ENCODE data around the gene OR6P1. TPM values are rescaled to one million over a fixed set of nuclear protein-coding genes. Genes with fewer than 3 reads are reported as not detected.

The OR6P1 gene
- not detected for total RNA-seq

GRCh38 chr1:158570480-158570879, at the start of gene OR6P1:
Gene OR6P1, minus strand, starts transcription at chr1:158570580. Its CDS starts 6,976 bp downstream, at chr1:158563604.
- no peak for DNase-seq (ENCODE audit: low spot score)

GRCh38 chr1:158613764-158614163, 43.4 kb upstream of the OR6P1 start:
- DNase-seq (ENCODE audit: low spot score), result no peak

GRCh38 chr1:158611916-158612315, 41.5 kb upstream of the OR6P1 start:
- DNase-seq (ENCODE audit: low spot score), result no peak

- DNase-seq (ENCODE audit: low spot score), result no peak
Observed at GRCh38 chr1:158607296-158607695, 36.9 kb upstream of the OR6P1 start.

- DNase-seq (ENCODE audit: low spot score), result no peak
Observed at GRCh38 chr1:158604968-158605367, 34.6 kb upstream of the OR6P1 start, which contains the start of gene OR10Z1. Gene OR10Z1, plus strand, starts transcription at chr1:158605268. Its CDS starts 1,171 bp downstream, at chr1:158606439.

GRCh38 chr1:158600735-158601134, 30.4 kb upstream of the OR6P1 start:
- no peak for DNase-seq (ENCODE audit: low spot score)

- DNase-seq (ENCODE audit: low spot score), result no peak
Observed at GRCh38 chr1:158586942-158587341, 16.6 kb upstream of the OR6P1 start.

- no peak for DNase-seq (ENCODE audit: low spot score)
Observed at GRCh38 chr1:158583962-158584361, 13.6 kb upstream of the OR6P1 start.

GRCh38 chr1:158579733-158580132, 9.4 kb upstream of the OR6P1 start, which contains the start of gene OR10X1:
Gene OR10X1, minus strand, starts transcription at chr1:158579899. Its CDS starts 0 bp downstream, at chr1:158579899.
- no peak for DNase-seq (ENCODE audit: low spot score)

GRCh38 chr1:158577561-158577960, 7.2 kb upstream of the OR6P1 start:
- DNase-seq (ENCODE audit: low spot score), result no peak

GRCh38 chr1:158572226-158572625, 1.8 kb upstream of the OR6P1 start:
- DNase-seq (ENCODE audit: low spot score), result no peak

- DNase-seq (ENCODE audit: low spot score), result no peak
Observed at GRCh38 chr1:158564608-158565007, 5.8 kb downstream of the OR6P1 start.

- DNase-seq (ENCODE audit: low spot score), result no peak
Observed at GRCh38 chr1:158563853-158564252, 6.5 kb downstream of the OR6P1 start.

GRCh38 chr1:158559696-158560095, 10.7 kb downstream of the OR6P1 start:
- no peak for DNase-seq (ENCODE audit: low spot score)

GRCh38 chr1:158554352-158554751, 16.0 kb downstream of the OR6P1 start, which contains the start of gene OR6Y1:
Gene OR6Y1, minus strand, starts transcription at chr1:158554405. Its CDS starts 6,300 bp downstream, at chr1:158548105.
- no peak for DNase-seq (ENCODE audit: low spot score)

GRCh38 chr1:158552296-158552695, 18.1 kb downstream of the OR6P1 start:
- no peak for DNase-seq (ENCODE audit: low spot score)

- no peak for DNase-seq (ENCODE audit: low spot score)
Observed at GRCh38 chr1:158547533-158547932, 22.8 kb downstream of the OR6P1 start.

- DNase-seq (ENCODE audit: low spot score), result no peak
Observed at GRCh38 chr1:158537609-158538008, 32.8 kb downstream of the OR6P1 start.

- DNase-seq (ENCODE audit: low spot score), result no peak
Observed at GRCh38 chr1:158534496-158534895, 35.9 kb downstream of the OR6P1 start.

- no peak for DNase-seq (ENCODE audit: low spot score)
Observed at GRCh38 chr1:158527190-158527815, 43.1 kb downstream of the OR6P1 start.

GRCh38 chr1:158521666-158522058, 48.7 kb downstream of the OR6P1 start:
- no peak for DNase-seq (ENCODE audit: low spot score)

- no peak for DNase-seq (ENCODE audit: low spot score)
Observed at GRCh38 chr1:158520955-158521665, 49.3 kb downstream of the OR6P1 start.

- no peak for DNase-seq (ENCODE audit: low spot score)
Observed at GRCh38 chr1:158520021-158520420, 50.4 kb downstream of the OR6P1 start.

Data from ureter (tissue), 1 donor.